SU-DHL-6 (cell line): ENCODE measurements around the gene CRY2.

Source experiments
- EZH2phosphoT487 ChIP-seq: fragments of 200-600 bp; sonication (generic), shearing (Covaris generic); conservative IDR thresholded peaks from 2 replicates; pipeline ENCODE4 v1.6.1; 2018; ENCODE audit warnings: mild to moderate bottlenecking, antibody characterized with exemption, low read length, moderate library complexity, mixed read lengths
- TF ChIP-seq, protein P1 (sequence below): fragments of 200-600 bp; sonication (generic); IDR thresholded peaks from one replicate; pipeline ENCODE4 v1.5.1; 2017; ENCODE audit warnings: antibody characterized with exemption, mild to moderate bottlenecking, low read length, moderate library complexity; ENCODE audit not compliant: insufficient read depth, poor library complexity, severe bottlenecking

DNA sequence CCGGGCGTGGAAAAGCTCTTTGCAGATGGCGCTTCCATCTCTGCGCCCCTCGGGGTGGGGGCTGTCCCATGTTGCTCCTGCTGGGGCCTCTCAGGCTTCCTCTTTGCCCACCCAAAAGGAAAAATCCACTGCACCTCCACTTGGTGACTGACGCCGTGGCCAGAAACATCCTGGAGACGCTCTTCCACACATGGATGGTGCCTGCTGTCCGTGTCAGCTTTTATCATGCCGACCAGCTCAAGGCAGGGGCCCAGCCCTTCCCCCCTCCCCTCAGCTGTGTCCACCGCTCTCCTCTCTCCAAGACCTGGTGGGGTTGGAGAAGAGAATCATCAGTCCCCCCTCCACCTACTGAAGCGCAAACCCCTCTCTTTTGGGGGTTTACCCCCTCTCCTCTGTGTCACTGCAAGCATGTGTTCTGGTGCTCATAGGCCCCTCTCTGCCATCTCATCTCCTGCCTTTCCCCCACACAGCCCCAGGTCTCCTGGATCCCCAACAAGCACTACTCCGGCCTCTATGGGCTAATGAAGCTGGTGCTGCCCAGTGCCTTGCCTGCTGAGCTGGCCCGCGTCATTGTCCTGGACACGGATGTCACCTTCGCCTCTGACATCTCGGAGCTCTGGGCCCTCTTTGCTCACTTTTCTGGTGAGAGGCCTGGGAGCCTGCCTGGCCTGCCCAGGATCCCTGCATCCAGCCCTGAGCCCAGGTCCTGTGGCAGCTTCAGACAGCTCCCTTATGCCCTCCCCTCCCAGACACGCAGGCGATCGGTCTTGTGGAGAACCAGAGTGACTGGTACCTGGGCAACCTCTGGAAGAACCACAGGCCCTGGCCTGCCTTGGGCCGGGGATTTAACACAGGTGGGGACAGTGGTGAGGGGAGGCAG is 77.0 kb downstream of the CRY2 start:
- no peak for TF ChIP-seq EZH2phosphoT487
- TF ChIP-seq, protein P1, sequence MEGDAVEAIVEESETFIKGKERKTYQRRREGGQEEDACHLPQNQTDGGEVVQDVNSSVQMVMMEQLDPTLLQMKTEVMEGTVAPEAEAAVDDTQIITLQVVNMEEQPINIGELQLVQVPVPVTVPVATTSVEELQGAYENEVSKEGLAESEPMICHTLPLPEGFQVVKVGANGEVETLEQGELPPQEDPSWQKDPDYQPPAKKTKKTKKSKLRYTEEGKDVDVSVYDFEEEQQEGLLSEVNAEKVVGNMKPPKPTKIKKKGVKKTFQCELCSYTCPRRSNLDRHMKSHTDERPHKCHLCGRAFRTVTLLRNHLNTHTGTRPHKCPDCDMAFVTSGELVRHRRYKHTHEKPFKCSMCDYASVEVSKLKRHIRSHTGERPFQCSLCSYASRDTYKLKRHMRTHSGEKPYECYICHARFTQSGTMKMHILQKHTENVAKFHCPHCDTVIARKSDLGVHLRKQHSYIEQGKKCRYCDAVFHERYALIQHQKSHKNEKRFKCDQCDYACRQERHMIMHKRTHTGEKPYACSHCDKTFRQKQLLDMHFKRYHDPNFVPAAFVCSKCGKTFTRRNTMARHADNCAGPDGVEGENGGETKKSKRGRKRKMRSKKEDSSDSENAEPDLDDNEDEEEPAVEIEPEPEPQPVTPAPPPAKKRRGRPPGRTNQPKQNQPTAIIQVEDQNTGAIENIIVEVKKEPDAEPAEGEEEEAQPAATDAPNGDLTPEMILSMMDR: no peak
